Measurements from ENCODE around the gene KCNG4.

DNA sequence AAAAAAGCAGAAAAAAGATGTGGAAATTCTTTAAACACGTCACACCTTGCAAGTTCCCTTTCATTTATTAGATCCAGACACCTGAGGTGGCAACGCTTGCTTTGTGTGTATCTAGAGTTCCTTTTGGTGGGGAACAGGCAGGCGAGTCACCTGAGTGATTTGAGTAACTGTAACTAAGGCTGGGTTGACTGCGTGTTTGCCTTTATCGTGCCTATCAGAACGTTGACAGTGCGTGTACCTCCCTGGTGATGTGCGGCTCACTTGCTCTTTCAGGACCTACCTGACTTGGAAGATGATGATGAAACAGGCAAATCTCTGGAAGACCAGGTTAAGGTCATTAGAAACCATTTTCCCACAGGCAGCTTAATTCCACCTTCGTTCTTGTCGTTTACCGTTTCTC, 65.4 kb downstream of the KCNG4 start:
- TF ChIP-seq, protein P1, sequence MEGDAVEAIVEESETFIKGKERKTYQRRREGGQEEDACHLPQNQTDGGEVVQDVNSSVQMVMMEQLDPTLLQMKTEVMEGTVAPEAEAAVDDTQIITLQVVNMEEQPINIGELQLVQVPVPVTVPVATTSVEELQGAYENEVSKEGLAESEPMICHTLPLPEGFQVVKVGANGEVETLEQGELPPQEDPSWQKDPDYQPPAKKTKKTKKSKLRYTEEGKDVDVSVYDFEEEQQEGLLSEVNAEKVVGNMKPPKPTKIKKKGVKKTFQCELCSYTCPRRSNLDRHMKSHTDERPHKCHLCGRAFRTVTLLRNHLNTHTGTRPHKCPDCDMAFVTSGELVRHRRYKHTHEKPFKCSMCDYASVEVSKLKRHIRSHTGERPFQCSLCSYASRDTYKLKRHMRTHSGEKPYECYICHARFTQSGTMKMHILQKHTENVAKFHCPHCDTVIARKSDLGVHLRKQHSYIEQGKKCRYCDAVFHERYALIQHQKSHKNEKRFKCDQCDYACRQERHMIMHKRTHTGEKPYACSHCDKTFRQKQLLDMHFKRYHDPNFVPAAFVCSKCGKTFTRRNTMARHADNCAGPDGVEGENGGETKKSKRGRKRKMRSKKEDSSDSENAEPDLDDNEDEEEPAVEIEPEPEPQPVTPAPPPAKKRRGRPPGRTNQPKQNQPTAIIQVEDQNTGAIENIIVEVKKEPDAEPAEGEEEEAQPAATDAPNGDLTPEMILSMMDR (IDR thresholded peaks at IDR 0.05) = no peak
- no peak for TF ChIP-seq POLR2A (IDR thresholded peaks at IDR 0.05)
- TF ChIP-seq EP300 (IDR thresholded peaks at IDR 0.05) = no peak
